GM12873 (cell line): Measurements from ENCODE around the gene LMO3.

ENCODE experiments used
- TF ChIP-seq, protein P1 (sequence below): IDR thresholded peaks from 2 replicates; pipeline ENCODE4 v1.5.1; 2012; ENCODE audit warnings: low read depth, mild to moderate bottlenecking, moderate library complexity, low read length, control low read depth; ENCODE audit not compliant: insufficient read depth; ENCODE audit errors: missing control alignments

Gene LMO3

DNA sequence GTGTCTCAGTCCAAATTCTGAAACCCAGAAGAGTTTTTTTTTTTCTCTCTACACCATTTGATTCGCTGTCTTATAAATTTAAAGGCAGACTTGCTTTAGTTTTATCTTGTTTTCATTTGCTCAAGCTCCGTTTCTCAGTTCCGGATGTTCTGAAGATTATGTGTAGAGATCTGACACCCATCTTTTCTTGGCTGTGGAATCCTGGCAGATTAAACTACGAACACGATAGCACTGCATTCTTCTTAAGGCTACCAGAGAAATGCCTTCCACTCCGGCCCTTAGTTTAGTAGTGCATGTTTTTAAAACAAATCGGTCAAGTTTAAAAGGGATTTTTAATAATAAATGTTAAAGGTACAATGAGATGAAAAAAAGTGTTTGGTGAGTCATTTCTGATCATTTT, 106.4 kb downstream of the LMO3 start:
- TF ChIP-seq, protein P1, sequence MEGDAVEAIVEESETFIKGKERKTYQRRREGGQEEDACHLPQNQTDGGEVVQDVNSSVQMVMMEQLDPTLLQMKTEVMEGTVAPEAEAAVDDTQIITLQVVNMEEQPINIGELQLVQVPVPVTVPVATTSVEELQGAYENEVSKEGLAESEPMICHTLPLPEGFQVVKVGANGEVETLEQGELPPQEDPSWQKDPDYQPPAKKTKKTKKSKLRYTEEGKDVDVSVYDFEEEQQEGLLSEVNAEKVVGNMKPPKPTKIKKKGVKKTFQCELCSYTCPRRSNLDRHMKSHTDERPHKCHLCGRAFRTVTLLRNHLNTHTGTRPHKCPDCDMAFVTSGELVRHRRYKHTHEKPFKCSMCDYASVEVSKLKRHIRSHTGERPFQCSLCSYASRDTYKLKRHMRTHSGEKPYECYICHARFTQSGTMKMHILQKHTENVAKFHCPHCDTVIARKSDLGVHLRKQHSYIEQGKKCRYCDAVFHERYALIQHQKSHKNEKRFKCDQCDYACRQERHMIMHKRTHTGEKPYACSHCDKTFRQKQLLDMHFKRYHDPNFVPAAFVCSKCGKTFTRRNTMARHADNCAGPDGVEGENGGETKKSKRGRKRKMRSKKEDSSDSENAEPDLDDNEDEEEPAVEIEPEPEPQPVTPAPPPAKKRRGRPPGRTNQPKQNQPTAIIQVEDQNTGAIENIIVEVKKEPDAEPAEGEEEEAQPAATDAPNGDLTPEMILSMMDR, result no peak
